ENCODE results near the gene DISC1. TPM values are rescaled to one million over a fixed set of nuclear protein-coding genes. Genes with fewer than 3 reads are reported as not detected.

The DISC1 gene
- total RNA-seq, 1 experiment from 2014 or later = 13.5 TPM

DNA sequence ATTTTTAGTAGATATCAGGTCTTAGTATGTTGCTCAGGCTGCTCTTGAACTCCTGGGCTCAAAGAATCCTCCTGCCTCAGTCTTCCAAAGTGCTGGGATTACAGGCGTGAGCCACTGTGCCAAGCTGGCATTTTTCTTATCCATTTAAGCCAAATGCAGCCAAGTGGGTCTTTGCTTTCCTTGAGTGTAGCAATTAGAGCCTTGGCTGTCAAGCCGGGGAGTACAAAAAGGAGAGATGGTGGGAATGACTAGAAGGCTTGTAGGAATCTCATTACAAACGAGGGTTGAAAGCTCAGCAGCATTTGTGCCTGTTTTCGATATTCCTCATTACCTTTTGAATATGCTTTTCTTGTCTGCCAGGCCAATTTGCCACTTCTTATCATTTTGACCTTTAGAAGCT is 140.9 kb downstream of the DISC1 start:
- H3K4me1 Mint-ChIP-seq (ENCODE audit: low read depth, unreplicated experiment) = no peaks in the 10 kb centered on the region
- CTCF ChIA-PET = interaction anchor here (0.5 to 2.2 kb wide), 2 partner anchors 11 to 968 kb away, joined by 4 to 9 read pairs; no protein-coding TSS in a partner anchor
- POLR2A ChIA-PET = no interaction called here

DNA sequence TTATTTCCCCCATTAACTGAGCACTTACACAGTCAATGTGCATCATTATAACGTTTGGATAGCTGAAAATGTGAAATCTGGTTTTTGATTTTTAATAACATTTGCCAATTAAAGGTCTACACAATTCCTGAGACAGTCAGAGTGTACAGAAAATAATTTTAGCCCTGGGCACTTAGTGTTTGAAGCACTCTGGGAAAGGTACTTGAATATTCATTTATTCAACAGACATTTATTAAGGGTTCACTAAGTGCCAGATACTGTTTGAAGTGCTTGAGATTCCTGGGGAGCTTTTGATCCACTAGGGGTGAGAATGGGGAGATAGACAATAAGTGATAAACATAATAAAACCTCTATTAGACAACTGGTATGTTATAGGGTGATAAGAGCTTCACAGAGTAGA is 141.8 kb downstream of the DISC1 start:
- CTCF ChIA-PET = interaction anchor here (2.2 kb wide), 1 partner anchor 12 kb away, joined by 9 read pairs; no protein-coding TSS in a partner anchor
- H3K36me3 Mint-ChIP-seq (ENCODE audit: insufficient read depth, unreplicated experiment) = peaks cover 10% of the 10 kb centered on the region

More for the DNA sequence above, 140.9 kb downstream of the DISC1 start:
- Histone ChIP-seq H3K36me3 (ENCODE audit: control insufficient read depth, insufficient read depth, low read length) (no peaks in the 10 kb centered on the region), H3K4me1 (no peaks in the 10 kb centered on the region), H3K27me3 (replicated peaks; ENCODE audit: control insufficient read depth, insufficient read depth, low read length) (no peaks in the 10 kb centered on the region), H3K4me3 (ENCODE audit: low read depth, low read length) (no peak overlapping the region), H3K9me3 (no peaks in the 10 kb centered on the region)
- no TSS peak for BruUV-seq (replicated peaks)
- Mint-ChIP-seq H3K27ac (ENCODE audit: unreplicated experiment) (no peak overlapping the region), H3K4me3 (ENCODE audit: unreplicated experiment) (no peak overlapping the region), H3K36me3 (ENCODE audit: insufficient read depth, unreplicated experiment) (peaks cover 10% of the 10 kb centered on the region), H3K9me3 (ENCODE audit: unreplicated experiment) (no peaks in the 10 kb centered on the region), H3K27me3 (ENCODE audit: insufficient read depth, unreplicated experiment) (no peaks in the 10 kb centered on the region)
- intact Hi-C loops (cut with micrococcal nuclease; ENCODE audit: unreplicated experiment) = no loop called here
- no peak for DNase-seq
- TF ChIP-seq, protein P1, sequence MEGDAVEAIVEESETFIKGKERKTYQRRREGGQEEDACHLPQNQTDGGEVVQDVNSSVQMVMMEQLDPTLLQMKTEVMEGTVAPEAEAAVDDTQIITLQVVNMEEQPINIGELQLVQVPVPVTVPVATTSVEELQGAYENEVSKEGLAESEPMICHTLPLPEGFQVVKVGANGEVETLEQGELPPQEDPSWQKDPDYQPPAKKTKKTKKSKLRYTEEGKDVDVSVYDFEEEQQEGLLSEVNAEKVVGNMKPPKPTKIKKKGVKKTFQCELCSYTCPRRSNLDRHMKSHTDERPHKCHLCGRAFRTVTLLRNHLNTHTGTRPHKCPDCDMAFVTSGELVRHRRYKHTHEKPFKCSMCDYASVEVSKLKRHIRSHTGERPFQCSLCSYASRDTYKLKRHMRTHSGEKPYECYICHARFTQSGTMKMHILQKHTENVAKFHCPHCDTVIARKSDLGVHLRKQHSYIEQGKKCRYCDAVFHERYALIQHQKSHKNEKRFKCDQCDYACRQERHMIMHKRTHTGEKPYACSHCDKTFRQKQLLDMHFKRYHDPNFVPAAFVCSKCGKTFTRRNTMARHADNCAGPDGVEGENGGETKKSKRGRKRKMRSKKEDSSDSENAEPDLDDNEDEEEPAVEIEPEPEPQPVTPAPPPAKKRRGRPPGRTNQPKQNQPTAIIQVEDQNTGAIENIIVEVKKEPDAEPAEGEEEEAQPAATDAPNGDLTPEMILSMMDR (IDR thresholded peaks at IDR 0.05; ENCODE audit: insufficient read depth in 1 of 2, low read depth in 1 of 2, low read length in 1 of 2, severe bottlenecking in 1 of 2, unreplicated experiment in 1 of 2) = no peak

DNA sequence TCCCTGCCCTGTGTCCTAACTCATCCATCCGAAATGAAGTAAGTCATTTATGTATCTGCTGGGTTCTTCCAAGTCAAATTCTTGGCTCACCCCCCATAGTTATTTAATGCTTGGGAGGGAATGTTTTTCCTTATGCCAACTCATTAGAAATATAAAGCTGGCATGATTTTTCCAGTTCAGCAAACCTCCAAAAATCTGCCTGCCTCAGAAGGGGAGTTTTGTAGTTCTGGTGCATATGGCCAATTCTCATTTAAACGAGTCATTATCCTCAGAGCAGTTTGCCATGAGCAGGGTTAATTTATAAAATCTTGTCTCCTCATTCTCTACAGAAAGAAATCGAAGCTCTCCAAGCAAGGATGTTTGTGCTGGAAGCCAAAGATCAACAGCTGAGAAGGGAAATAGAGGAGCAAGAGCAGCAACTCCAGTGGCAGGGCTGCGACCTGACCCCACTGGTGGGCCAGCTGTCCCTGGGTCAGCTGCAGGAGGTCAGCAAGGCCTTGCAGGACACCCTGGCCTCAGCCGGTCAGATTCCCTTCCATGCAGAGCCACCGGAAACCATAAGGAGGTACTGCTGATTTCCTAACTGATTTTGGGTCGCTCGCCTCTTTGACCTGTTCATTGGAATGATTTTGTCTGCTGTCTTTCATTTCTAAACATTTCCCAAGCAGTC is 144.1 kb downstream of the DISC1 start:
- H3K9me3 ChIP-seq = no peaks in the 10 kb centered on the region
- no peak for DNase-seq
- H3K36me3 Mint-ChIP-seq (ENCODE audit: insufficient read depth, unreplicated experiment) = peaks cover 8% of the 10 kb centered on the region
- intact Hi-C loops (cut with micrococcal nuclease; ENCODE audit: unreplicated experiment) = no loop called here
- no peaks in the 10 kb centered on the region for H3K36me3 ChIP-seq (ENCODE audit: control insufficient read depth, insufficient read depth, low read length)
- no peak overlapping the region for H3K27ac Mint-ChIP-seq (ENCODE audit: unreplicated experiment)
- H3K27me3 Mint-ChIP-seq (ENCODE audit: insufficient read depth, unreplicated experiment) = no peaks in the 10 kb centered on the region
- H3K4me1 ChIP-seq = no peaks in the 10 kb centered on the region
- H3K4me3 Mint-ChIP-seq (ENCODE audit: unreplicated experiment) = no peak overlapping the region
- H3K9me3 Mint-ChIP-seq (ENCODE audit: unreplicated experiment) = no peaks in the 10 kb centered on the region
- TF ChIP-seq, protein P1 (IDR thresholded peaks at IDR 0.05; ENCODE audit: insufficient read depth in 1 of 2, low read depth in 1 of 2, low read length in 1 of 2, severe bottlenecking in 1 of 2, unreplicated experiment in 1 of 2) = no peak
- BruUV-seq (replicated peaks) = no TSS peak
- no peaks in the 10 kb centered on the region for H3K4me1 Mint-ChIP-seq (ENCODE audit: low read depth, unreplicated experiment)
- no peaks in the 10 kb centered on the region for H3K27me3 ChIP-seq (replicated peaks; ENCODE audit: control insufficient read depth, insufficient read depth, low read length)
- H3K4me3 ChIP-seq (ENCODE audit: low read depth, low read length) = no peak overlapping the region
- ChIA-PET CTCF (interaction anchor here (1.7 kb wide), 1 partner anchor 14 kb away, joined by 7 read pairs; no protein-coding TSS in a partner anchor), POLR2A (no interaction called here)

More for the DNA sequence above, 141.8 kb downstream of the DISC1 start:
- DNase-seq = no peak
- Mint-ChIP-seq H3K27me3 (ENCODE audit: insufficient read depth, unreplicated experiment) (no peaks in the 10 kb centered on the region), H3K4me1 (ENCODE audit: low read depth, unreplicated experiment) (no peaks in the 10 kb centered on the region), H3K27ac (ENCODE audit: unreplicated experiment) (no peak overlapping the region), H3K4me3 (ENCODE audit: unreplicated experiment) (no peak overlapping the region), H3K9me3 (ENCODE audit: unreplicated experiment) (no peaks in the 10 kb centered on the region)
- no peaks in the 10 kb centered on the region for H3K27me3 ChIP-seq (replicated peaks; ENCODE audit: control insufficient read depth, insufficient read depth, low read length)
- intact Hi-C loops (cut with micrococcal nuclease; ENCODE audit: unreplicated experiment) = no loop called here
- no peaks in the 10 kb centered on the region for H3K4me1 ChIP-seq
- no peak overlapping the region for H3K4me3 ChIP-seq (ENCODE audit: low read depth, low read length)
- POLR2A ChIA-PET = no interaction called here
- TF ChIP-seq, protein P1 (IDR thresholded peaks at IDR 0.05; ENCODE audit: insufficient read depth in 1 of 2, low read depth in 1 of 2, low read length in 1 of 2, severe bottlenecking in 1 of 2, unreplicated experiment in 1 of 2) = no peak
- BruUV-seq (replicated peaks) = no TSS peak
- no peaks in the 10 kb centered on the region for H3K9me3 ChIP-seq
- no peaks in the 10 kb centered on the region for H3K36me3 ChIP-seq (ENCODE audit: control insufficient read depth, insufficient read depth, low read length)

All from Caco-2 (cell line).